Measurements from ENCODE around the gene SIVA1. TPM values are rescaled to one million over a fixed set of nuclear protein-coding genes. Genes with fewer than 3 reads are reported as not detected.

SIVA1 gene
- 51.7 TPM for total RNA-seq

- Histone ChIP-seq H3K4me3 (ENCODE audit: low read length in 3 of 3) (peak within 1 kb of the TSS; percentile 86 to 96 (median 90)), H3K9me3 (ENCODE audit: control insufficient read depth in 3 of 3, low read length in 3 of 3) (no peaks in the 10 kb centered on the region), H3K4me1 (ENCODE audit: control insufficient read depth in 3 of 3, insufficient read depth in 3 of 3, low read length in 3 of 3) (peaks cover 57 to 73% (median 66%) of the 10 kb centered on the region in 3 donors), H3K36me3 (ENCODE audit: control insufficient read depth in 3 of 3, insufficient read depth in 3 of 3, low read length in 3 of 3) (peaks cover 31% of the 10 kb centered on the region in 3 donors), H3K27me3 (ENCODE audit: control insufficient read depth in 3 of 3, insufficient read depth in 3 of 3, low read length in 3 of 3) (no peaks in the 10 kb centered on the region), H3K27ac (ENCODE audit: low read depth, low read length) (peak within 1 kb of the TSS; percentile 97), H3K9ac (ENCODE audit: low read depth in 1 of 3, low read length in 3 of 3) (peak within 1 kb of the TSS; percentile 95 to 99 (median 96))
These were observed at the start of gene SIVA1 for GRCh38 chr14:104752735-104753527. Gene SIVA1 (plus strand): TSS chr14:104753147. CDS start chr14:104753202, 55 bp downstream.

- H3K27ac ChIP-seq (ENCODE audit: low read depth, low read length): no peak overlapping the region
- H3K4me3 ChIP-seq (ENCODE audit: low read length in 3 of 3): no peak overlapping the region
- H3K27me3 ChIP-seq (ENCODE audit: control insufficient read depth in 3 of 3, insufficient read depth in 3 of 3, low read length in 3 of 3): peaks cover 0 to 7% (median 0%) of the 10 kb centered on the region in 3 donors
- H3K9me3 ChIP-seq (ENCODE audit: control insufficient read depth in 3 of 3, low read length in 3 of 3): no peaks in the 10 kb centered on the region
- no peak overlapping the region for H3K9ac ChIP-seq (ENCODE audit: low read depth in 1 of 3, low read length in 3 of 3)
- peaks cover 8 to 20% (median 13%) of the 10 kb centered on the region in 3 donors for H3K4me1 ChIP-seq (ENCODE audit: control insufficient read depth in 3 of 3, insufficient read depth in 3 of 3, low read length in 3 of 3)
- peaks cover 7 to 18% (median 16%) of the 10 kb centered on the region in 3 donors for H3K36me3 ChIP-seq (ENCODE audit: control insufficient read depth in 3 of 3, insufficient read depth in 3 of 3, low read length in 3 of 3)
These were observed 49.7 kb upstream of the SIVA1 start for GRCh38 chr14:104703269-104703668.

GRCh38 chr14:104704252-104704651 is 48.7 kb upstream of the SIVA1 start:
- no peak overlapping the region for H3K4me3 ChIP-seq (ENCODE audit: low read length in 3 of 3)
- H3K9ac ChIP-seq (ENCODE audit: low read depth in 1 of 3, low read length in 3 of 3): no peak overlapping the region
- H3K9me3 ChIP-seq (ENCODE audit: control insufficient read depth in 3 of 3, low read length in 3 of 3): no peaks in the 10 kb centered on the region
- H3K27me3 ChIP-seq (ENCODE audit: control insufficient read depth in 3 of 3, insufficient read depth in 3 of 3, low read length in 3 of 3): peaks cover 0 to 6% (median 0%) of the 10 kb centered on the region in 3 donors
- H3K27ac ChIP-seq (ENCODE audit: low read depth, low read length): no peak overlapping the region
- H3K36me3 ChIP-seq (ENCODE audit: control insufficient read depth in 3 of 3, insufficient read depth in 3 of 3, low read length in 3 of 3): peaks cover 7 to 18% (median 16%) of the 10 kb centered on the region in 3 donors
- peaks cover 3 to 20% (median 8%) of the 10 kb centered on the region in 3 donors for H3K4me1 ChIP-seq (ENCODE audit: control insufficient read depth in 3 of 3, insufficient read depth in 3 of 3, low read length in 3 of 3)

- H3K36me3 ChIP-seq (ENCODE audit: control insufficient read depth in 3 of 3, insufficient read depth in 3 of 3, low read length in 3 of 3): peaks cover 11 to 22% (median 20%) of the 10 kb centered on the region in 3 donors
- H3K9me3 ChIP-seq (ENCODE audit: control insufficient read depth in 3 of 3, low read length in 3 of 3): no peaks in the 10 kb centered on the region
- H3K4me3 ChIP-seq (ENCODE audit: low read length in 3 of 3): no peak overlapping the region
- no peak overlapping the region for H3K27ac ChIP-seq (ENCODE audit: low read depth, low read length)
- H3K27me3 ChIP-seq (ENCODE audit: control insufficient read depth in 3 of 3, insufficient read depth in 3 of 3, low read length in 3 of 3): peaks cover 0 to 11% (median 0%) of the 10 kb centered on the region in 3 donors
- H3K4me1 ChIP-seq (ENCODE audit: control insufficient read depth in 3 of 3, insufficient read depth in 3 of 3, low read length in 3 of 3): peaks cover 0 to 22% (median 19%) of the 10 kb centered on the region in 3 donors
- H3K9ac ChIP-seq (ENCODE audit: low read depth in 1 of 3, low read length in 3 of 3): peak overlapping the region in 1 of 3 donors; percentile 3
These were observed 47.5 kb upstream of the SIVA1 start for GRCh38 chr14:104705340-104706047.

- peaks cover 19 to 27% (median 23%) of the 10 kb centered on the region in 3 donors for H3K36me3 ChIP-seq (ENCODE audit: control insufficient read depth in 3 of 3, insufficient read depth in 3 of 3, low read length in 3 of 3)
- no peaks in the 10 kb centered on the region for H3K9me3 ChIP-seq (ENCODE audit: control insufficient read depth in 3 of 3, low read length in 3 of 3)
- H3K4me1 ChIP-seq (ENCODE audit: control insufficient read depth in 3 of 3, insufficient read depth in 3 of 3, low read length in 3 of 3): peaks cover 0 to 24% (median 17%) of the 10 kb centered on the region in 3 donors
- H3K4me3 ChIP-seq (ENCODE audit: low read length in 3 of 3): no peak overlapping the region
- no peak overlapping the region for H3K27ac ChIP-seq (ENCODE audit: low read depth, low read length)
- no peak overlapping the region for H3K9ac ChIP-seq (ENCODE audit: low read depth in 1 of 3, low read length in 3 of 3)
- peaks cover 0 to 11% (median 0%) of the 10 kb centered on the region in 3 donors for H3K27me3 ChIP-seq (ENCODE audit: control insufficient read depth in 3 of 3, insufficient read depth in 3 of 3, low read length in 3 of 3)
These were observed 46.0 kb upstream of the SIVA1 start for GRCh38 chr14:104706733-104707607.

- Histone ChIP-seq H3K9me3 (ENCODE audit: control insufficient read depth in 3 of 3, low read length in 3 of 3) (no peaks in the 10 kb centered on the region), H3K4me1 (ENCODE audit: control insufficient read depth in 3 of 3, insufficient read depth in 3 of 3, low read length in 3 of 3) (peaks cover 0 to 24% (median 17%) of the 10 kb centered on the region in 3 donors), H3K36me3 (ENCODE audit: control insufficient read depth in 3 of 3, insufficient read depth in 3 of 3, low read length in 3 of 3) (peaks cover 19 to 28% (median 22%) of the 10 kb centered on the region in 3 donors), H3K27me3 (ENCODE audit: control insufficient read depth in 3 of 3, insufficient read depth in 3 of 3, low read length in 3 of 3) (peaks cover 0 to 11% (median 0%) of the 10 kb centered on the region in 3 donors), H3K9ac (ENCODE audit: low read depth in 1 of 3, low read length in 3 of 3) (no peak overlapping the region), H3K27ac (ENCODE audit: low read depth, low read length) (no peak overlapping the region), H3K4me3 (ENCODE audit: low read length in 3 of 3) (no peak overlapping the region)
These were observed 45.0 kb upstream of the SIVA1 start for GRCh38 chr14:104707608-104708595.

- H3K9ac ChIP-seq (ENCODE audit: low read depth in 1 of 3, low read length in 3 of 3): no peak overlapping the region
- no peak overlapping the region for H3K27ac ChIP-seq (ENCODE audit: low read depth, low read length)
- H3K27me3 ChIP-seq (ENCODE audit: control insufficient read depth in 3 of 3, insufficient read depth in 3 of 3, low read length in 3 of 3): peaks cover 0 to 11% (median 0%) of the 10 kb centered on the region in 3 donors
- no peaks in the 10 kb centered on the region for H3K9me3 ChIP-seq (ENCODE audit: control insufficient read depth in 3 of 3, low read length in 3 of 3)
- no peak overlapping the region for H3K4me3 ChIP-seq (ENCODE audit: low read length in 3 of 3)
- H3K4me1 ChIP-seq (ENCODE audit: control insufficient read depth in 3 of 3, insufficient read depth in 3 of 3, low read length in 3 of 3): peaks cover 0 to 24% (median 17%) of the 10 kb centered on the region in 3 donors
- peaks cover 21 to 22% (median 22%) of the 10 kb centered on the region in 3 donors for H3K36me3 ChIP-seq (ENCODE audit: control insufficient read depth in 3 of 3, insufficient read depth in 3 of 3, low read length in 3 of 3)
These were observed 44.2 kb upstream of the SIVA1 start for GRCh38 chr14:104708606-104709268.

- Histone ChIP-seq H3K4me3 (ENCODE audit: low read length in 3 of 3) (no peak overlapping the region), H3K27me3 (ENCODE audit: control insufficient read depth in 3 of 3, insufficient read depth in 3 of 3, low read length in 3 of 3) (peaks cover 0 to 11% (median 0%) of the 10 kb centered on the region in 3 donors), H3K36me3 (ENCODE audit: control insufficient read depth in 3 of 3, insufficient read depth in 3 of 3, low read length in 3 of 3) (peaks cover 16 to 20% (median 20%) of the 10 kb centered on the region in 3 donors), H3K27ac (ENCODE audit: low read depth, low read length) (no peak overlapping the region), H3K9ac (ENCODE audit: low read depth in 1 of 3, low read length in 3 of 3) (peak overlapping the region in 1 of 3 donors; percentile 33), H3K9me3 (ENCODE audit: control insufficient read depth in 3 of 3, low read length in 3 of 3) (no peaks in the 10 kb centered on the region), H3K4me1 (ENCODE audit: control insufficient read depth in 3 of 3, insufficient read depth in 3 of 3, low read length in 3 of 3) (peaks cover 0 to 24% (median 17%) of the 10 kb centered on the region in 3 donors)
These were observed 43.4 kb upstream of the SIVA1 start for GRCh38 chr14:104709387-104710039.
